GM12872 (cell line): ENCODE measurements around the gene ARHGEF28.

Experiments
- TF ChIP-seq, protein P1 (sequence below): IDR thresholded peaks from 3 replicates; pipeline ENCODE4 v1.5.1; 2011; ENCODE audit warnings: low read depth, mild to moderate bottlenecking, low read length, moderate library complexity; ENCODE audit not compliant: insufficient read depth

The ARHGEF28 gene

DNA sequence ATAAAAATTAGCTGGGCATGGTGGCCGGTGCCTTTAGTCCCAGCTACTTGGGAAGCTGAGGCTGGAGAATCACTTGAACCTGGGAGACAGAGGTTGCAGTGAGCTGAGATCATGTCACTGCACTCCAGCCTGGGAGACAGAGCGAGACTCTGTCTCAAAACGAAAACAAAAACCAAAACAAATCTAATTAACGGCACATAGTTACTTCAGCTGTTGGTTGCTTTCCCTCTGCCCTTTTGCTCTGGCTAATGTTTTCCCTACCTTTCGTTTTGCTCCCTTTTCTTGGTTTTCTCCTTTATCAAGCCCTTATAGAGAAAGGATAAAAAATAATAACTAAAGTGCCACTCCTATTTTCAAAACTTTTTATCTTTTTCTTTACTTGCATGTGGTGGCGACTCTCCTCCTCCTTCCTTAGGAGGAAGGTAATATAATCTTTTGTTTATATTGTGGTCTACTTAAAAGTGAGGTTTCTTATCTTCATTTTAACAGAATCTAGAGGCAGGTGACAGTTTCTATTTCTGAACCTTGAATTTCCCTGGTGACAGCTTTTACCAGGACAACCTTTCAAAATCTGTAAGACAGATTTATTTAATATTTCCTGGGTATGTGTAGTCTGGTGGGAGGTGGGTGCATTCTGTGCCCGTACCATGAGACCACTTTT, 125.4 kb downstream of the ARHGEF28 start:
- TF ChIP-seq, protein P1, sequence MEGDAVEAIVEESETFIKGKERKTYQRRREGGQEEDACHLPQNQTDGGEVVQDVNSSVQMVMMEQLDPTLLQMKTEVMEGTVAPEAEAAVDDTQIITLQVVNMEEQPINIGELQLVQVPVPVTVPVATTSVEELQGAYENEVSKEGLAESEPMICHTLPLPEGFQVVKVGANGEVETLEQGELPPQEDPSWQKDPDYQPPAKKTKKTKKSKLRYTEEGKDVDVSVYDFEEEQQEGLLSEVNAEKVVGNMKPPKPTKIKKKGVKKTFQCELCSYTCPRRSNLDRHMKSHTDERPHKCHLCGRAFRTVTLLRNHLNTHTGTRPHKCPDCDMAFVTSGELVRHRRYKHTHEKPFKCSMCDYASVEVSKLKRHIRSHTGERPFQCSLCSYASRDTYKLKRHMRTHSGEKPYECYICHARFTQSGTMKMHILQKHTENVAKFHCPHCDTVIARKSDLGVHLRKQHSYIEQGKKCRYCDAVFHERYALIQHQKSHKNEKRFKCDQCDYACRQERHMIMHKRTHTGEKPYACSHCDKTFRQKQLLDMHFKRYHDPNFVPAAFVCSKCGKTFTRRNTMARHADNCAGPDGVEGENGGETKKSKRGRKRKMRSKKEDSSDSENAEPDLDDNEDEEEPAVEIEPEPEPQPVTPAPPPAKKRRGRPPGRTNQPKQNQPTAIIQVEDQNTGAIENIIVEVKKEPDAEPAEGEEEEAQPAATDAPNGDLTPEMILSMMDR = no peak

DNA sequence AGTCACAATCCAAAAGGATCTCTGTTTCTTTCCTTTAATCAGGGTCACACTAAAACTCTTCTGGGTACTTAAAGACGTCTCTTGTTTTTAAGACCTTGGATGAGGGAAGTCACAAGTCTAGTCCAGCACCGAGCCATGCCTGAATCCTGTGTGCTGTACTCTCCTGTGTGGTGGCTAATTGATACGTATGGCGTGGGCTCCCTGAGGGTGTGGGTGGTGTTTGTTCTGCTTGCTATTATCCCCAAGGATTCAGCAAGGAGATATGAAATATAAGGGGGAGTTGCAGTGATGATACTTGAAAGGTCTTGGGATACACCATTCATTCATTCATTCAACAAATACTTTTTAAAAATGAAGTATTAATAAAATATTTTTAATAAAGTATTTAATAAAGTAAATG, 128.3 kb downstream of the ARHGEF28 start:
- TF ChIP-seq, protein P1 = no peak

DNA sequence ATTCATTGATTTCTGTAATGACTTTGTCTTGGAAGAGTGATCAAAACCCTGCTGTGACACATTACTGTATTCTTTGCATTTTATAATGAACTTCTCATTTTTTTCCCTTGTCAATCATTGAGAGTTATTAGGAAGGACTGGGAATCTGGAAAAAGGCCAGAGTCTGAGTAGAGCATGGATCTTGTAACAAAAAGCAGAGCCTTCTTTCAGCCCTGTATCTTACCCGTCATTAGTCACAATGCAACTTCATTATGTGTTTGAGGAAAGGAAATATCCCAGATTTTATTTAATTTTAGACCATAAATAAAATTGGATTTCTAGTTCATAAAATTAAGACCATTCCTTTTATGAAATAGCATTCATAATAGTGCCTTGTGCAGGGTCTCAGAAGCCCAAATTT, 131.4 kb downstream of the ARHGEF28 start:
- TF ChIP-seq, protein P1 = no peak

DNA sequence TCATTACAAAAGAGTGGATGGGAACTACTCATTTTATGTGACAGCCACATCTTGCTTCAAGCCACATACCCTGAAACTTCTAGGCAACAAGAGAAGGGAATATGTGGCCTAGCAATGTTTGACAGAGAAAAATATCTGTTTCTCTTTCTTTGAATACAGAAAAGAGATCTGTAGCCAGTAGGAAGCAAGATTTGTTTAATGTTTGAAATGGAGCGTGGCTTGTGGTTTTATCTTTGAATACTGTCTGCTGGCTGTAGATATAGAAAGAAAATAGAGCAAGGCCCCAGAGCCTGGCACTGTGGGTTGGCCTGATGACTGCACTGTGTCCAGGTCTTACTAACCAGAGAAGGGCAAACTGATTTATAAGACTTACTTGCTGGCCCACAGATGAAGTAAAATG, 133.8 kb downstream of the ARHGEF28 start:
- TF ChIP-seq, protein P1 = no peak

DNA sequence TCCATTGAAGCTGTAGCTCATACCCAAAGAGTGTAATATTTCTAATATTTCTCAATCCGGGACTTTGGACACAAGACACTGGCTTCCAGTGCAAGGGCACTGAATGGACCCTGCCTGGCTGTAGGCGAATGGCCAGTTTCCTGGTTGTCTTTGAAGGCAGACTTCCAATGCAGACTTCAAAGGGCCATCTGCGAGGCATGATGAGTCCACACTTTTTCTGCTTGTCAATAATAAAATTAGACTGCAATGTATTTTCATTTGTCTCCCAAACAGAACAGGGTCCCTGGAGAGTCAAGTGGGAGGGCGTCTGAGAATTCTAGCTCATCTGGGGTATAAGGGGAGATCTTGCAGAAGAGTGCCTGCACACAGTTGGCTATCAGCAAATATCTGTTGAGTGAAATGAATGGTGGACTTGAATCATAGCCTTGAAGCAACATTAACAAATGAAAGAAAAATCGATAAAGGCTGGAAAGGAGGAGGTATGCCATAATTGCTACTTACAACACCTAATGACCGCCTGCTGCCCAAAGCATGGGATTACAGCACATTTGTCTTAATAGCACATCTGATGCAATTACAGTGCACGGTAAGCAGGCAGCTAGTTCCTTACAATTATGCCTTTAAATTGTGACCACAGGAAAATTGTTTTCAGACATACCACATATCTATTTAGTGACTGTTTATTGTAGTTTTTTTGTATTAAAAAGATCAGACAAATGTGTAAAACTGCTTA, 137.5 kb downstream of the ARHGEF28 start:
- TF ChIP-seq, protein P1 = no peak

DNA sequence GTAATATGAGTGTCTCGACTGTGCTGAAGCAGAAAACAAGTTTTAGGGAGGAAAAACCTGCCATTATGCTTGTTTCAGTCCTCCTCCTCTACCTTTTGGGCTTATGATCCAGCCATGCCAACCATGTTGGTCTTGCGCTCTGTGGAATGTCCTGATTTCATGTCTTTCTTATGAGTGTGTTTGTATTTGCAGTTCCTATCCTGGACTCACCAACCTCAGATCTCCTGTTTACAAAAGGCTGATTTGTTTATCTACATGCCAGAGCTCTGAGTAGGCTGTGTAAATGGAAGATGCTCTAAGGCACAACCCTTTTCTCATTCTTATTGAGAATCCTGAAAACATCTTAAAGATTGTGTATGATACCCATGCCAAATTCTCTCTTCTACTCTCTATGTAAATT, 138.6 kb downstream of the ARHGEF28 start:
- TF ChIP-seq, protein P1 = no peak

DNA sequence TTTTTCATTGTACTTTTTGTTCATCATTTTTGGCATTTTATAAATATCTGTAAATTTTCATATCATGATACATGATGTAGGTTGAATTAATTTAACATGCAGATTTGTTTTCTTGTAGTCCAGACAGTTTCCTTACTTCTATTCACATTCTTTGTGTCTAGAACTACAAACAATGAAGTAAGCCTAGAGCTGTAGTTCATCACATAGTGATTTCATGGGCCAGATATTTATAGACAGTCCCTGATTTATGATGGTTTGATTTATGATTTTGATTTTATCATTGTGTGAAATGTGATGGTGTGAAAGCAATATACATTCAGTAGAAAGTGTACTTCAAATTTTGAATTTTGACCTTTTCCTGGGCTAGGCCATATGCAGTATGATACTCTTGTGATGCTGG, 139.0 kb downstream of the ARHGEF28 start:
- TF ChIP-seq, protein P1 = no peak
